Endodermal cell (in vitro differentiated cells): ENCODE measurements around the gene AJAP1. TPM values are rescaled to one million over a fixed set of nuclear protein-coding genes. Genes with fewer than 3 reads are reported as not detected.

Source experiments
- DNase-seq: peaks from one replicate; pipeline ENCODE4 v3.0.0-alpha.2; 2017
- H3K27ac ChIP-seq: 2 replicates; pipeline ENCODE4 v1.5.1; 2013; ENCODE audit warnings: mild to moderate bottlenecking, low read depth, low read length, moderate library complexity
- H3K27me3 ChIP-seq: 2 replicates; pipeline ENCODE4 v1.6.1; 2013; ENCODE audit warnings: mild to moderate bottlenecking, low read length, moderate library complexity; ENCODE audit not compliant: insufficient read depth, control insufficient read depth, poor library complexity, severe bottlenecking
- H3K36me3 ChIP-seq: 2 replicates; pipeline ENCODE4 v1.7.0; 2013; ENCODE audit warnings: mild to moderate bottlenecking, low read length, moderate library complexity; ENCODE audit not compliant: control insufficient read depth, insufficient read depth
- H3K4me1 ChIP-seq: one replicate; pipeline ENCODE4 v1.7.0; 2013; ENCODE audit warnings: low read length; ENCODE audit not compliant: control insufficient read depth, insufficient read depth
- H3K4me3 ChIP-seq: 2 replicates; pipeline ENCODE4 v1.5.1; 2013; ENCODE audit warnings: mild to moderate bottlenecking, low read length, moderate library complexity
- H3K9ac ChIP-seq: 2 replicates; pipeline ENCODE4 v1.6.1; 2013; ENCODE audit warnings: mild to moderate bottlenecking, low read length, moderate library complexity; ENCODE audit not compliant: poor library complexity, severe bottlenecking; ENCODE audit errors: extremely low read depth
- H3K9me3 ChIP-seq: 2 replicates; pipeline ENCODE4 v1.6.1; 2013; ENCODE audit warnings: mild to moderate bottlenecking, low read length, moderate library complexity; ENCODE audit not compliant: control insufficient read depth
- H3K27ac Mint-ChIP-seq: 2 replicates; pipeline ENCODE4 v1.8.0; 2020; ENCODE audit warnings: mixed read lengths
- H3K27me3 Mint-ChIP-seq: 2 replicates; pipeline ENCODE4 v1.8.0; 2021; ENCODE audit warnings: mild to moderate bottlenecking, mixed read lengths; ENCODE audit not compliant: insufficient read depth
- H3K36me3 Mint-ChIP-seq: 2 replicates; pipeline ENCODE4 v1.8.0; 2020; ENCODE audit warnings: low read depth, mixed read lengths
- H3K4me1 Mint-ChIP-seq: 2 replicates; pipeline ENCODE4 v1.8.0; 2020; ENCODE audit warnings: mixed read lengths
- H3K4me3 Mint-ChIP-seq: 2 replicates; pipeline ENCODE4 v1.8.0; 2020; ENCODE audit warnings: mild to moderate bottlenecking, moderate library complexity, mixed read lengths
- H3K9me3 Mint-ChIP-seq: 2 replicates; pipeline ENCODE4 v1.8.0; 2020; ENCODE audit warnings: mild to moderate bottlenecking, mixed read lengths
- WGBS, 2 experiments: methylation state at CpG; one replicate each; pipeline versions ENCODE4 v1.1.5 to v1.1.7; 2013; ENCODE audit warnings: missing lambda C conversion rate in 2 of 2, mixed read lengths in 1 of 2; ENCODE audit not compliant: insufficient coverage in 1 of 2, insufficient read length in 1 of 2; 5-methylcytosine and 5-hydroxymethylcytosine counted together
- total RNA-seq, 2 donors: library from RNA; stranded (reverse); fragmentation: NEBNext Ultra II Directional in 1 of 2; extraction: Animal tissue kit (Norgen Biotek cat#: 25700) in 1 of 2; gene quantifications; 2 replicates in 1 of 2; 3 replicates in 1 of 2; pipeline ENCODE4 v1.2.1, GENCODE V29; 2021
- TF ChIP-seq, protein P1 (sequence below): fragments of 200-600 bp; sonication (generic); conservative IDR thresholded peaks from 2 replicates; pipeline ENCODE4 v1.5.0; 2021; ENCODE audit warnings: antibody characterized with exemption, mild to moderate bottlenecking

AJAP1 gene
- total RNA-seq, 2 donors from 2014 or later, result 19.4 to 22.1 TPM

- H3K27ac ChIP-seq, result no peak overlapping the region
- H3K4me3 Mint-ChIP-seq, result no peak overlapping the region
- H3K9ac ChIP-seq, result no peak overlapping the region
- H3K27ac Mint-ChIP-seq, result no peak overlapping the region
- peaks cover 7% of the 10 kb centered on the region for H3K4me1 Mint-ChIP-seq
- H3K27me3 ChIP-seq, result no peaks in the 10 kb centered on the region
- no peak for DNase-seq
- H3K36me3 ChIP-seq, result peaks cover 69% of the 10 kb centered on the region
- TF ChIP-seq, protein P1, sequence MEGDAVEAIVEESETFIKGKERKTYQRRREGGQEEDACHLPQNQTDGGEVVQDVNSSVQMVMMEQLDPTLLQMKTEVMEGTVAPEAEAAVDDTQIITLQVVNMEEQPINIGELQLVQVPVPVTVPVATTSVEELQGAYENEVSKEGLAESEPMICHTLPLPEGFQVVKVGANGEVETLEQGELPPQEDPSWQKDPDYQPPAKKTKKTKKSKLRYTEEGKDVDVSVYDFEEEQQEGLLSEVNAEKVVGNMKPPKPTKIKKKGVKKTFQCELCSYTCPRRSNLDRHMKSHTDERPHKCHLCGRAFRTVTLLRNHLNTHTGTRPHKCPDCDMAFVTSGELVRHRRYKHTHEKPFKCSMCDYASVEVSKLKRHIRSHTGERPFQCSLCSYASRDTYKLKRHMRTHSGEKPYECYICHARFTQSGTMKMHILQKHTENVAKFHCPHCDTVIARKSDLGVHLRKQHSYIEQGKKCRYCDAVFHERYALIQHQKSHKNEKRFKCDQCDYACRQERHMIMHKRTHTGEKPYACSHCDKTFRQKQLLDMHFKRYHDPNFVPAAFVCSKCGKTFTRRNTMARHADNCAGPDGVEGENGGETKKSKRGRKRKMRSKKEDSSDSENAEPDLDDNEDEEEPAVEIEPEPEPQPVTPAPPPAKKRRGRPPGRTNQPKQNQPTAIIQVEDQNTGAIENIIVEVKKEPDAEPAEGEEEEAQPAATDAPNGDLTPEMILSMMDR, result no peak
- peaks cover 4% of the 10 kb centered on the region for H3K27me3 Mint-ChIP-seq
- peaks cover 55% of the 10 kb centered on the region for H3K36me3 Mint-ChIP-seq
- no peaks in the 10 kb centered on the region for H3K9me3 Mint-ChIP-seq
- H3K4me1 ChIP-seq, result no peaks in the 10 kb centered on the region
- H3K4me3 ChIP-seq, result no peak overlapping the region
- 81 to 96% methylated on average over 6 to 7 of the region's 7 CpGs for WGBS, 2 experiments
- H3K9me3 ChIP-seq, result no peaks in the 10 kb centered on the region
Observed at GRCh38 chr1:4773226-4773625, 118.8 kb downstream of the AJAP1 start.

DNA sequence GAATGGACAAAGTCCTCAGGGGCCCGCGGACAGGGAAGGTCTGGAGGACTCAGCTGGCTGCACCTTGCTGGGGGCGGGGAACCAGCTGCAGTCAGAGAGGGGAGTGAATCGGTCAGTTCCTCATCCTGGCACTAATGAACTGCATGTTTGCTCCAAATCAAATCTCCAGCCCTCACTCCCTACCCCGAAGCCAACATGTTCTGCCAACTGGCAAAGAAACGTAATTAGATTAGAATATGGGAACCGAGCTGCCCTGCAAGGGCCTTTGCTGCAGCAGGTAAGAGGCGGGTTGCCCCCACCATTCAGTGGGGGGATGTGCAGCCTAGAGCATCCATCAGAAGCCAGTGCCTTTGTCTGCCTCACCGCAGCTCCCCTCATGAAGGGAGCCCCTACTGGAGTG lies 121.1 kb downstream of the AJAP1 start:
- Mint-ChIP-seq H3K4me1 (peaks cover 2% of the 10 kb centered on the region), H3K9me3 (no peaks in the 10 kb centered on the region), H3K27ac (no peak overlapping the region), H3K4me3 (no peak overlapping the region), H3K27me3 (peaks cover 4% of the 10 kb centered on the region), H3K36me3 (peaks cover 64% of the 10 kb centered on the region)
- no peak overlapping the region for H3K4me3 ChIP-seq
- peaks cover 85% of the 10 kb centered on the region for H3K36me3 ChIP-seq
- no peak overlapping the region for H3K9ac ChIP-seq
- no peak for DNase-seq
- H3K27me3 ChIP-seq, result no peaks in the 10 kb centered on the region
- H3K27ac ChIP-seq, result no peak overlapping the region
- TF ChIP-seq, protein P1, result no peak
- H3K4me1 ChIP-seq, result no peaks in the 10 kb centered on the region
- H3K9me3 ChIP-seq, result no peaks in the 10 kb centered on the region
- 94 to 100% methylated on average over 3 to 9 of the region's 9 CpGs for WGBS, 2 experiments

DNA sequence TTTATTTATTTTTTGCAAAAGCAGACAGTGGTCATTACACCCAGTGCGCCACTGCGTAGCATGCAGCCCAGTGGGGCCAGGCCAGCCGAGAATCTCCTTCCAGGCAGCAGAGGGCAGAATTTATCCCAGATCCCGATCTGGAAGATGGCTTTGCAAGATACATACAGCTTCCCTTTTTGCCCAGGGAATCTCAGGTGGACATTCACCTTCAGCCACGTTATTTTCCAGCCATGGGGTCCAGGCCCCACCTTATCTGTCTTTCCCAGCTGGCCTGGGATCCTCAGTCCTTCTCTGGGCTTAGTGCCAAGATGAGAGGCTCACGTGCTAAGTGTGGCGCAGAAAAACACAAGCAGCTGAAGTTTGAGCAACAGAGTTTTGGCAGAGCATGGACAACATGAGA lies 123.6 kb downstream of the AJAP1 start:
- no peak overlapping the region for H3K4me3 Mint-ChIP-seq

More for the DNA sequence above, 123.6 kb downstream of the AJAP1 start:
- Mint-ChIP-seq H3K36me3 (peaks cover 59% of the 10 kb centered on the region), H3K9me3 (no peaks in the 10 kb centered on the region), H3K27me3 (peaks cover 4% of the 10 kb centered on the region), H3K27ac (no peak overlapping the region), H3K4me1 (peaks cover 7% of the 10 kb centered on the region)
- Histone ChIP-seq H3K9ac (no peak overlapping the region), H3K27ac (no peak overlapping the region), H3K36me3 (peaks cover 69% of the 10 kb centered on the region), H3K4me3 (no peak overlapping the region), H3K9me3 (no peaks in the 10 kb centered on the region), H3K4me1 (peaks cover 4% of the 10 kb centered on the region), H3K27me3 (no peaks in the 10 kb centered on the region)
- TF ChIP-seq, protein P1, result peak; percentile 75
- 66 to 80% methylated on average over 4 to 7 of the region's 7 CpGs for WGBS, 2 experiments
- peak; percentile 74 for DNase-seq
